Breast epithelium (tissue), 4 donors: Measurements from ENCODE around the gene CDON. TPM values are rescaled to one million over a fixed set of nuclear protein-coding genes. Genes with fewer than 3 reads are reported as not detected.

ENCODE experiments used
- DNase-seq, 2 donors: peaks; one replicate each; pipeline ENCODE4 v3.0.0-alpha.2; 2019; ENCODE audit warnings: low spot score in 2 of 2
- H3K27ac ChIP-seq, 2 donors: fragments of 200-600 bp; sonication (generic) in 1 of 2; one replicate each; pipeline ENCODE4 v1.5.1; 2016 to 2019; ENCODE audit warnings: mild to moderate bottlenecking in 1 of 2
- H3K27me3 ChIP-seq, 2 donors: fragments of 200-600 bp; sonication (generic) in 1 of 2; one replicate each; pipeline versions ENCODE4 v1.5.1 to v1.6.0; 2017 to 2019; ENCODE audit warnings: control low read depth in 1 of 2, mild to moderate bottlenecking in 1 of 2
- H3K36me3 ChIP-seq: fragments of 200-600 bp; one replicate; pipeline ENCODE4 v1.5.1; 2019
- H3K4me1 ChIP-seq, 2 donors: fragments of 200-600 bp; sonication (generic); one replicate each; pipeline ENCODE4 v1.5.1; 2016 to 2019; ENCODE audit warnings: control low read depth in 1 of 2
- H3K4me3 ChIP-seq, 3 donors: fragments of 200-600 bp; sonication (generic); 1 replicate in 2 of 3; 2 replicates in 1 of 3; pipeline ENCODE4 v1.5.1; 2016 to 2019; ENCODE audit warnings: mild to moderate bottlenecking in 3 of 3, moderate library complexity in 2 of 3
- H3K9me3 ChIP-seq, 2 donors: fragments of 200-600 bp; sonication (generic) in 1 of 2; one replicate each; pipeline ENCODE4 v1.5.1; 2016 to 2019; ENCODE audit warnings: control low read depth in 1 of 2
- CTCF ChIP-seq, 3 donors: fragments of 450-650 bp; IDR thresholded peaks; one replicate each; pipeline ENCODE4 v1.5.1; 2016 to 2017; ENCODE audit warnings: antibody characterized with exemption in 3 of 3, mild to moderate bottlenecking in 3 of 3, moderate library complexity in 3 of 3
- POLR2A ChIP-seq: fragments of 450-650 bp; IDR thresholded peaks from one replicate; pipeline ENCODE4 v1.6.1; 2016; ENCODE audit warnings: antibody characterized with exemption, mild to moderate bottlenecking, moderate library complexity
- POLR2AphosphoS5 ChIP-seq, 3 donors: sonication (generic); formaldehyde crosslinking; IDR thresholded peaks; one replicate each; pipeline ENCODE4 v1.6.1; 2017; ENCODE audit warnings: antibody characterized with exemption in 3 of 3
- intact Hi-C: fragments of 100-400 bp; cut with DNase I; formaldehyde crosslinking; loops from one replicate; pipeline ENCODE4 v1.15.1; 2023; ENCODE audit warnings: low total_unique reads
- total RNA-seq, 3 donors: library from RNA; depleted of rRNA; stranded (reverse); fragments of >200 nt; gene quantifications; one replicate each; pipeline ENCODE4 v1.1.0, GENCODE V29; 2016

Gene CDON
- total RNA-seq, 3 donors from 2014 or later = 14.9 to 29.3 (median 26.5) TPM

GRCh38 chr11:126054882-126055281 lies 7.8 kb downstream of the CDON start:
- no peak for DNase-seq
- Histone ChIP-seq H3K27me3 (no peaks in the 10 kb centered on the region), H3K4me1 (no peaks in the 10 kb centered on the region), H3K9me3 (no peaks in the 10 kb centered on the region), H3K4me3 (no peak overlapping the region), H3K27ac (no peak overlapping the region), H3K36me3 (no peaks in the 10 kb centered on the region)
- intact Hi-C loops = no loop called here
- TF ChIP-seq CTCF (IDR thresholded peaks at IDR 0.05) = no peak
- TF ChIP-seq POLR2AphosphoS5 (IDR thresholded peaks at IDR 0.05) = no peak
- TF ChIP-seq POLR2A = no peak

GRCh38 chr11:126054408-126054807 lies 8.3 kb downstream of the CDON start:
- H3K9me3 ChIP-seq = no peaks in the 10 kb centered on the region
- intact Hi-C loops = no loop called here
- H3K27me3 ChIP-seq = no peaks in the 10 kb centered on the region
- H3K4me1 ChIP-seq = no peaks in the 10 kb centered on the region
- H3K27ac ChIP-seq = no peak overlapping the region
- no peaks in the 10 kb centered on the region for H3K36me3 ChIP-seq
- no peak for DNase-seq
- TF ChIP-seq POLR2A (no peak), CTCF (IDR thresholded peaks at IDR 0.05) (no peak), POLR2AphosphoS5 (IDR thresholded peaks at IDR 0.05) (no peak)
- no peak overlapping the region for H3K4me3 ChIP-seq

GRCh38 chr11:126053415-126054286 lies 9.0 kb downstream of the CDON start:
- Histone ChIP-seq H3K27me3 (no peaks in the 10 kb centered on the region), H3K36me3 (no peaks in the 10 kb centered on the region), H3K9me3 (no peaks in the 10 kb centered on the region), H3K4me3 (no peak overlapping the region), H3K4me1 (no peaks in the 10 kb centered on the region), H3K27ac (peak overlapping the region in 1 of 2 donors; percentile 22)
- TF ChIP-seq CTCF (IDR thresholded peaks at IDR 0.05) = no peak
- TF ChIP-seq POLR2AphosphoS5 (IDR thresholded peaks at IDR 0.05) = no peak
- TF ChIP-seq POLR2A = no peak
- intact Hi-C loops = no loop called here
- DNase-seq = no peak

- H3K27ac ChIP-seq = no peak overlapping the region
- H3K4me1 ChIP-seq = no peaks in the 10 kb centered on the region
- no peaks in the 10 kb centered on the region for H3K36me3 ChIP-seq
- H3K27me3 ChIP-seq = no peaks in the 10 kb centered on the region
- intact Hi-C loops = no loop called here
- H3K9me3 ChIP-seq = no peaks in the 10 kb centered on the region
- DNase-seq = no peak
- no peak overlapping the region for H3K4me3 ChIP-seq
- TF ChIP-seq CTCF (IDR thresholded peaks at IDR 0.05) (no peak), POLR2A (no peak), POLR2AphosphoS5 (IDR thresholded peaks at IDR 0.05) (no peak)
Observed at GRCh38 chr11:126051117-126051516, 11.5 kb downstream of the CDON start.

- no peak for DNase-seq
- H3K27ac ChIP-seq = no peak overlapping the region
- intact Hi-C loops = no loop called here
- H3K36me3 ChIP-seq = no peaks in the 10 kb centered on the region
- no peak for TF ChIP-seq POLR2AphosphoS5 (IDR thresholded peaks at IDR 0.05)
- no peak for TF ChIP-seq CTCF (IDR thresholded peaks at IDR 0.05)
- TF ChIP-seq POLR2A = no peak
- no peaks in the 10 kb centered on the region for H3K4me1 ChIP-seq
- no peaks in the 10 kb centered on the region for H3K9me3 ChIP-seq
- no peak overlapping the region for H3K4me3 ChIP-seq
- no peaks in the 10 kb centered on the region for H3K27me3 ChIP-seq
Observed at GRCh38 chr11:126049159-126049558, 13.5 kb downstream of the CDON start.
